H1 (cell line): ENCODE measurements around the gene BIRC7. TPM values are rescaled to one million over a fixed set of nuclear protein-coding genes. Genes with fewer than 3 reads are reported as not detected.

Experiments used
- CTCF ChIA-PET: fragments of 300-600 bp; sonication (Branson Sonifier 250); formaldehyde crosslinking; loops from one replicate; lab custom pipeline; 2021; ENCODE audit not compliant: partially characterized antibody; lab: Charles Lee
- POLR2A ChIA-PET: fragments of 300-600 bp; sonication (Branson Sonifier 250); formaldehyde crosslinking; loops from one replicate; lab custom pipeline; 2021; ENCODE audit warnings: inconsistent platforms; ENCODE audit not compliant: partially characterized antibody; lab: Charles Lee
- DNase-seq, 2 experiments: peaks; one replicate each; pipeline versions ENCODE4 v3.0.0 to v3.0.0-alpha.2; 2010 to 2022; ENCODE audit warnings: low spot score in 2 of 2, low read depth in 1 of 2, mixed read lengths in 1 of 2
- FAIRE-seq: peaks from 2 replicates; lab custom pipeline; 2011; peaks lifted over from hg19 to GRCh38; lab: Jason Lieb, UNC
- H2AFZ ChIP-seq: 2 replicates; pipeline ENCODE4 v1.8.1; 2012; ENCODE audit warnings: low read length, inconsistent platforms
- H2AK5ac ChIP-seq: 2 replicates; pipeline ENCODE4 v1.6.1; 2013; ENCODE audit warnings: low read depth, low read length
- H2BK120ac ChIP-seq: replicated peaks from 2 replicates; pipeline ENCODE3; 2013; ENCODE audit warnings: low read depth, low read length, inconsistent platforms
- H2BK12ac ChIP-seq: 2 replicates; pipeline ENCODE4 v1.6.1; 2013; ENCODE audit warnings: low read depth, low read length
- H2BK15ac ChIP-seq: 2 replicates; pipeline ENCODE4 v1.6.1; 2013; ENCODE audit warnings: low read length
- H2BK20ac ChIP-seq: 2 replicates; pipeline ENCODE4 v1.6.1; 2013; ENCODE audit warnings: low read length
- H2BK5ac ChIP-seq: 2 replicates; pipeline ENCODE4 v1.6.1; 2013; ENCODE audit warnings: low read depth, low read length
- H3K14ac ChIP-seq: 2 replicates; pipeline ENCODE4 v1.6.1; 2013; ENCODE audit warnings: inconsistent platforms; ENCODE audit not compliant: insufficient read length
- H3K18ac ChIP-seq: 2 replicates; pipeline ENCODE4 v1.6.1; 2013; ENCODE audit warnings: low read length; ENCODE audit errors: extremely low read depth
- H3K23ac ChIP-seq: 2 replicates; pipeline ENCODE4 v1.6.1; 2013; ENCODE audit warnings: inconsistent platforms; ENCODE audit not compliant: insufficient read length
- H3K23me2 ChIP-seq: 2 replicates; pipeline ENCODE4 v1.6.1; 2013; ENCODE audit warnings: low read depth, low read length
- H3K27ac ChIP-seq: 2 replicates; pipeline ENCODE4 v1.6.1; 2011; ENCODE audit warnings: low read depth, low read length, inconsistent platforms
- H3K27me3 ChIP-seq, 4 experiments: replicated peaks in 1 of 4; 1 replicate in 1 of 4; 2 replicates in 3 of 4; pipeline versions ENCODE4 v1.6.1 to v1.8.1; 2011 to 2013; ENCODE audit warnings: low read length in 3 of 4, mild to moderate bottlenecking in 3 of 4, inconsistent platforms in 2 of 4, mixed read lengths in 2 of 4, moderate library complexity in 1 of 4; ENCODE audit not compliant: control insufficient read depth in 3 of 4, insufficient read depth in 3 of 4; ENCODE audit errors: extremely low read depth in 1 of 4
- H3K36me3 ChIP-seq, 4 experiments: 2 replicates each; pipeline versions ENCODE4 v1.6.1 to v1.8.1; 2011 to 2013; ENCODE audit warnings: mild to moderate bottlenecking in 4 of 4, low read length in 3 of 4, moderate library complexity in 2 of 4, control low read depth in 1 of 4, inconsistent platforms in 1 of 4; ENCODE audit not compliant: insufficient read depth in 4 of 4, control insufficient read depth in 2 of 4
- H3K4ac ChIP-seq: replicated peaks from 2 replicates; pipeline ENCODE3; 2013; ENCODE audit warnings: low read length, low read depth, mixed read lengths, inconsistent platforms; ENCODE audit not compliant: insufficient read length
- H3K4me1 ChIP-seq, 4 experiments: replicated peaks in 1 of 4; 1 replicate in 1 of 4; 2 replicates in 3 of 4; pipeline versions ENCODE4 v1.6.1 to v1.8.1; 2011 to 2013; ENCODE audit warnings: low read length in 3 of 4, inconsistent platforms in 2 of 4, mixed read lengths in 1 of 4; ENCODE audit not compliant: insufficient read depth in 4 of 4, control insufficient read depth in 3 of 4
- H3K4me2 ChIP-seq, 2 experiments: 2 replicates each; pipeline versions ENCODE4 v1.6.1 to v1.8.1; 2011 to 2013; ENCODE audit warnings: low read depth in 2 of 2, low read length in 2 of 2, control low read depth in 1 of 2, inconsistent platforms in 1 of 2, mild to moderate bottlenecking in 1 of 2; ENCODE audit not compliant: insufficient read depth in 1 of 2
- H3K4me3 ChIP-seq, 4 experiments: fragments of 200-600, 300-600 bp in 1 of 4; sonication (generic), shearing (Covaris generic), sonication (Bioruptor Twin) in 1 of 4; 2 replicates each; pipeline versions ENCODE4 v1.5.1 to v1.8.1; 2011 to 2016; ENCODE audit warnings: low read length in 4 of 4, low read depth in 3 of 4, control low read depth in 2 of 4, inconsistent platforms in 2 of 4, mild to moderate bottlenecking in 2 of 4, mixed read lengths in 1 of 4, moderate library complexity in 1 of 4; ENCODE audit not compliant: insufficient read depth in 2 of 4; ENCODE audit errors: extremely low read depth in 1 of 4
- H3K56ac ChIP-seq: replicated peaks from 2 replicates; pipeline ENCODE3; 2013; ENCODE audit warnings: low read depth, mild to moderate bottlenecking, mixed read lengths, low read length, inconsistent platforms; ENCODE audit not compliant: insufficient read length
- H3K79me1 ChIP-seq: 2 replicates; pipeline ENCODE4 v1.6.1; 2013; ENCODE audit warnings: low read depth, low read length, control low read depth
- H3K79me2 ChIP-seq, 2 experiments: 2 replicates each; pipeline versions ENCODE4 v1.6.1 to v1.8.1; 2012 to 2013; ENCODE audit warnings: low read length in 2 of 2, mild to moderate bottlenecking in 2 of 2, inconsistent platforms in 1 of 2; ENCODE audit not compliant: insufficient read depth in 2 of 2, control insufficient read depth in 1 of 2
- H3K9ac ChIP-seq, 4 experiments: replicated peaks in 1 of 4; 1 replicate in 1 of 4; 2 replicates in 3 of 4; pipeline versions ENCODE4 v1.6.1 to v1.8.1; 2011 to 2013; ENCODE audit warnings: low read depth in 3 of 4, low read length in 3 of 4, control low read depth in 2 of 4, mild to moderate bottlenecking in 2 of 4, moderate library complexity in 2 of 4, inconsistent platforms in 1 of 4; ENCODE audit errors: extremely low read depth in 1 of 4
- H3K9me3 ChIP-seq, 2 experiments: 2 replicates each; pipeline versions ENCODE4 v1.6.1 to v1.8.1; 2012 to 2013; ENCODE audit warnings: mild to moderate bottlenecking in 2 of 2, moderate library complexity in 2 of 2, control low read depth in 1 of 2, inconsistent platforms in 1 of 2, low read depth in 1 of 2, low read length in 1 of 2, mixed read lengths in 1 of 2; ENCODE audit not compliant: insufficient read depth in 2 of 2
- H4K20me1 ChIP-seq, 2 experiments: replicated peaks in 1 of 2; 2 replicates each; pipeline versions ENCODE3 to v1.8.1; 2011 to 2013; ENCODE audit warnings: inconsistent platforms in 2 of 2, low read length in 2 of 2, mild to moderate bottlenecking in 1 of 2; ENCODE audit not compliant: insufficient read depth in 2 of 2, control insufficient read depth in 1 of 2
- H4K5ac ChIP-seq: 2 replicates; pipeline ENCODE4 v1.6.1; 2013; ENCODE audit warnings: low read length, low read depth, mixed read lengths, inconsistent platforms; ENCODE audit not compliant: insufficient read length
- H4K8ac ChIP-seq: 2 replicates; pipeline ENCODE4 v1.8.0; 2013; ENCODE audit warnings: mild to moderate bottlenecking, moderate library complexity, low read length, inconsistent platforms; ENCODE audit not compliant: insufficient read depth; ENCODE audit errors: extremely low read depth
- H4K91ac ChIP-seq: replicated peaks from 2 replicates; pipeline ENCODE3; 2013; ENCODE audit warnings: low read length, mixed read lengths, inconsistent platforms; ENCODE audit not compliant: insufficient read length
- CTCF ChIP-seq, 3 experiments: IDR thresholded peaks; 1 replicate in 2 of 3; 2 replicates in 1 of 3; pipeline versions ENCODE4 v1.5.1 to v1.6.1; 2011; ENCODE audit warnings: low read length in 3 of 3, mild to moderate bottlenecking in 3 of 3, inconsistent platforms in 2 of 3, low read depth in 1 of 3, moderate library complexity in 1 of 3; ENCODE audit not compliant: insufficient read depth in 1 of 3; ENCODE audit errors: control extremely low read depth in 1 of 3
- EZH2 ChIP-seq: fragments of 200-600 bp; sonication (generic); IDR thresholded peaks from 2 replicates; pipeline ENCODE4 v1.7.1; 2012; ENCODE audit warnings: low read depth, mild to moderate bottlenecking, moderate library complexity, low read length, inconsistent platforms; ENCODE audit not compliant: severe bottlenecking
- KDM1A ChIP-seq: fragments of 200-600, 300-600 bp; sonication (generic); IDR thresholded peaks from 2 replicates; pipeline ENCODE4 v1.7.1; 2016; ENCODE audit warnings: mild to moderate bottlenecking, low read length, borderline replicate concordance
- MAX ChIP-seq: IDR thresholded peaks from 2 replicates; pipeline ENCODE4 v1.6.1; 2012; ENCODE audit warnings: inconsistent platforms
- TAF1 ChIP-seq: IDR thresholded peaks from 2 replicates; pipeline ENCODE4 v1.6.1; 2011; ENCODE audit warnings: mild to moderate bottlenecking, low read depth, low read length
- WGBS, 2 experiments: shearing (Covaris generic) in 1 of 2; methylation state at CpG; one replicate each; pipeline versions ENCODE4 v1.1.6 to v1.1.7; 2013 to 2015; ENCODE audit warnings: low lambda C conversion rate in 2 of 2, mixed read lengths in 2 of 2, inconsistent platforms in 1 of 2, low coverage in 1 of 2, missing lambda C conversion rate in 1 of 2; ENCODE audit not compliant: insufficient replicate concordance in 2 of 2, insufficient coverage in 1 of 2, insufficient read length in 1 of 2; ENCODE audit errors: extremely low coverage in 1 of 2, missing lambda C conversion rate in 1 of 2; 5-methylcytosine and 5-hydroxymethylcytosine counted together
- polyA plus RNA-seq, 7 experiments: library from polyadenylated mRNA; depleted of rRNA in 3 of 7; stranded (reverse) in 5 of 7; unstranded in 2 of 7; fragments of >200 nt in 5 of 7; fragments of 200-250 nt in 2 of 7; gene quantifications; 1 replicate in 5 of 7; 2 replicates in 1 of 7; 4 replicates in 1 of 7; pipeline versions ENCODE4 v1.2.1 to v1.2.3, GENCODE V29; 2011 to 2013; ENCODE audit warnings: missing spikeins in 2 of 7, mixed read lengths in 2 of 7
- total RNA-seq: library from RNA; stranded (reverse); fragmentation: NEBNext Ultra II Directional; extraction: Animal tissue kit (Norgen Biotek cat#: 25700); gene quantifications from 2 replicates; pipeline ENCODE4 v1.2.1, GENCODE V29; 2021

The BIRC7 gene
- total and polyA plus RNA-seq, 2 of the 8 experiments (the other 6 are each of a cell fraction or from before 2014, with no cell fraction given) = 0.11 to 0.41 TPM

GRCh38 chr20:63216849-63217471 is 18.7 kb upstream of the BIRC7 start:
- Histone ChIP-seq H3K4me3 (peak overlapping the region; percentile 58 to 92 (median 70)), H3K14ac (no peak overlapping the region), H3K79me2 (peaks cover 18 to 35% of the 10 kb centered on the region in 2 experiments), H3K56ac (no peak overlapping the region), H4K20me1 (peaks cover 14 to 18% of the 10 kb centered on the region in 2 experiments), H3K79me1 (peaks cover 4% of the 10 kb centered on the region; the same call in 1 of the 2 replicates), H3K27me3 (peaks cover 0 to 3% (median 0%) of the 10 kb centered on the region in 4 experiments; a peak in 2 of 7 replicates), H2BK12ac (no peak overlapping the region), H3K9ac (peak overlapping the region in 3 of 4 experiments; percentile 56 to 64 (median 60); a peak in 4 of 7 replicates), H3K27ac (no peak overlapping the region), H3K4me2 (peak overlapping the region; percentile 65 to 93), H2BK20ac (no peak overlapping the region), H4K8ac (peak overlapping the region; percentile 74), H3K4me1 (peaks cover 0 to 11% (median 2%) of the 10 kb centered on the region in 4 experiments; a peak in 4 of 7 replicates), H4K5ac (no peak overlapping the region), H2BK5ac (no peak overlapping the region), H2AFZ (no peak overlapping the region), H2BK15ac (no peak overlapping the region; the same call in 1 of the 2 replicates), H3K9me3 (no peaks in the 10 kb centered on the region), H3K18ac (no peak overlapping the region), H3K23ac (no peak overlapping the region), H3K36me3 (peaks cover 14 to 20% (median 17%) of the 10 kb centered on the region in 4 experiments; a peak in 7 of 8 replicates), H3K4ac (peak overlapping the region; percentile 80), H2BK120ac (no peak overlapping the region), H4K91ac (no peak overlapping the region), H2AK5ac (no peak overlapping the region), H3K23me2 (peaks cover 7% of the 10 kb centered on the region; the same call in 1 of the 2 replicates)
- 64% methylated on average over 13 of the region's 13 CpGs; no CpG with 5 or more reads in 1 of the 2 experiments for WGBS, 2 experiments
- no peak for DNase-seq
- TF ChIP-seq KDM1A (no peak), MAX (no peak), TAF1 (no peak), CTCF (IDR thresholded peaks at IDR 0.05; ENCODE audit: control extremely low read depth in 1 of 3, insufficient read depth in 1 of 3, low read depth in 1 of 3, low read length in 3 of 3) (peak in 2 of 3 experiments; percentile 4 to 11; a peak in 1 of 4 replicates), EZH2 (peak; percentile 35)
- POLR2A ChIA-PET = interaction anchor here (3.6 kb wide), 1 partner anchor 36 kb away, joined by 12 read pairs; the partner anchor contains the start of gene NKAIN4
- no peak for FAIRE-seq
- CTCF ChIA-PET = interaction anchor here (0.8 to 3.6 kb wide), 7 partner anchors 11 to 184 kb away, joined by 3 to 18 read pairs (median 5); no protein-coding TSS in a partner anchor
